Left colon (tissue), 2 donors: ENCODE results near the gene BRWD1. TPM values are rescaled to one million over a fixed set of nuclear protein-coding genes. Genes with fewer than 3 reads are reported as not detected.
A peak's percentile ranks its signal among the peaks of the same experiment; 100 is the strongest.
"Not testable (repeated sequence)": the region's sequence is repeated elsewhere in the genome, so short reads cannot be mapped to it uniquely, and the experiment has no call there.

Experiments
- ATAC-seq: fragments of 200-7000 bp; cut with Tn5 transposase; one replicate; pipeline ENCODE4 v1.9.1; 2020; ENCODE audit warnings: mild to moderate bottlenecking, moderate library complexity
- DNase-seq, 2 donors: peaks; one replicate each; pipeline ENCODE4 v3.0.0-alpha.2; 2020
- intact Hi-C, 2 donors: fragments of 100-400 bp; cut with DNase I in 1 of 2; cut with micrococcal nuclease in 1 of 2; formaldehyde crosslinking; loops; one replicate each; pipeline versions ENCODE4 v1.11.2 to v1.14.0; 2022; cut with DNase I, micrococcal nuclease
- total RNA-seq, 2 donors: library from RNA; stranded (reverse); fragmentation: NEBNext Ultra II Directional; extraction: Animal tissue kit (Norgen Biotek cat#: 25700); gene quantifications; one replicate each; pipeline ENCODE4 v1.2.1, GENCODE V29; 2021
- donor health status: DM: no; HTN: no; CAD: no.
- donor health status: DM: yes; HTN: yes; CAD: no.

Gene BRWD1
- total RNA-seq, 2 donors from 2014 or later = 45.8 to 51.5 TPM

DNA sequence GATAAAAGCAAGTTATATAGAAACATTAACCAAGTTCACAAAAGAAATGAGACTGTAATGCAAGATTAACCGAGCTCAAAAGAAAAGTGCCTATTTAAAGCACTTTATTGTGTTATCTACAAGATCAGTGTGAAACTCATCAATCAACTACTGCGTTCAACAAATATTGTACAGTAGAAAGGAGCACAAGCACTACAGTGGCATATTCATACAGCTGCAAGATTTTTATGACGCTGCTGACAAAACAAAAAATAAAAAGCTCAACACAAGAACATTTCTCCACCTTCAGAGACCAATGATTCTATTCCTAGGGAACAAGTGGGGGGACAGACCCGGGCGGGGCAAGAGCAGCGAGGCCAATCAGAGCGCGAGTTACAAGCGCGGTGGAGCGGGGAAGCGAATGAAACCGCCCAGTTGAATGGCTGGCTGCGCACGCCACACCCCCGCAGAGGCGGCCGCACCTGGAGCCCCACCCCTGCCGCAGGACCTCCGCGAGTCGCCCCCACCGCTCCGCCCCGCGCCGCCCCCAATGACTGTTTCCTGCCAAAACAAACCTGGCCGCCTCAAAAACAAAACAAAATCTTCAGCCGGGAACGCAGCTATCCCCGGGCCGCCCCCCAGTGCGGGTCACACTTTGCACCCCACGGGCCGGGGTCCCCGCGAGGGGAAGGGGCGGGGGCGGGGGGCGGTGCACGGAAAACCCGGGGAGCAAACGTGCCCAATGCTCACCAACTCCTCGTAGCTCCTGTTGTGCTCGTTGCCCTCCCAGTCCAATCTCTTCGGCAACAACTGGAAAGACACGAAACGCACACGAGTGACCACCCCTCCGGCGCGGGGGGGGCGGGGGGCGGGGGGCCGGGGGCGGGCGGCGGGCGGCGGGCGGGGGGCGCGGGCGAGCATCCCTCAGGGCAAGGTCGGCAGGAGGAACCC, 1.1 kb downstream of the BRWD1 start:
- DNase-seq (peak; percentile 93 to 96), ATAC-seq (peak; percentile 77)
- intact Hi-C loops = no loop called here

DNA sequence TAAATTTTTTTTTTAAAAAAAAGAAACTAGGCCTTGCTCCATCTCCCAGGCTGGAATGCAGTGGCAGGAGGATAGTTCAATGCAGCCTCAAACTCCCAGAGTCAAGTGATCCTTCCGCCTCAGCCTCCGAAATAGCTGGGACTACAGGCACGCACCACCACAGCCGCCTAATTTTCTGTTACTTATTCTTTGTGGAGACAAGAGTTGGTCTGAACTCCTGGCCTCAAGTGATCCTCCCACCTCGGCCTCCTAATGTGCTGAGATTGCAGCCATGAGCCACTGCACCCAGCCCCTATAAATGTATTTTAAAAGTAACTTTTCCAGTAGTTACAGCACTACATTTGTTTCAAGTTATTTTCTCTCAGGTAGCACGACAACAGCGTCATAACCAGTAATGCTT, 2.3 kb downstream of the BRWD1 start:
- ATAC-seq = no peak

DNA sequence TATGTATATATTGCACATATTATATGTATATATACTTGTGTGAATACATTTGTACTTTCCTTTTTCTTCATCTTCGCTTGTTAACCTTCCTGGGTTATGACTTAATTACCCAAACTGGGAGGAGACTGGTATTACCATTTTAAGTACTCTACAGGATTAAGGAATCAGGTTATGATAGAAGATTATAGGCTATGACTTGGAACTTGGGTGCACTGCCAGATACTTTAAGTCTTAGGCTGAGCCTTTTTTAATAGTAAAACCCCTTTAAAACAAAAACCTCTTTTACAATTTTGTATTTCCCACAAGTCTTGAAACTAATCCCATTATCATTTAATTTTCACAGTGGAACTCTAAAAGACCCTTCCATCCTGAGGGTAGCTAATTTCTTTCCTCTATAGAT, 6.0 kb downstream of the BRWD1 start:
- intact Hi-C loops = no loop called here
- ATAC-seq (peak; percentile 45), DNase-seq (no peak)

More for the DNA sequence above, 2.3 kb downstream of the BRWD1 start:
- DNase-seq = no peak
- intact Hi-C loops = no loop called here

DNA sequence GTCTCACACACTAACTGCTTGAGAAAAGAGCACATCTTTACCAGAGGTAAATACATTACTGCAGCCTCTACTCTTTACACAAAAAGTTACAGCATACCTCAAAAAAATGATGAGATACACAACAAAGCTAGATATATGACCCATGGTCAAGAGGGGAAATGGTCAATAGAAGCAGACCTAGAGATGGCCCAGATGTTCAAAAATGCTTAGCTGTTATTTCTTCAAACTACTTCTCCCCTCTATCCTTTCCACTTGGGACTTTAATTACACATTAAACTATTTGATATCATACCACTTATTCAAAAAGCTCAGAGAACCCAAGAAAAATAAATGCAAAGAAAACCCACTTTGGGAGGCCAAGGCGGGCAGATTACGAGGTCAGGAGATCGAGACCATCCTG, 12.8 kb downstream of the BRWD1 start:
- no peak for DNase-seq
- no peak for ATAC-seq
- intact Hi-C loops = no loop called here

DNA sequence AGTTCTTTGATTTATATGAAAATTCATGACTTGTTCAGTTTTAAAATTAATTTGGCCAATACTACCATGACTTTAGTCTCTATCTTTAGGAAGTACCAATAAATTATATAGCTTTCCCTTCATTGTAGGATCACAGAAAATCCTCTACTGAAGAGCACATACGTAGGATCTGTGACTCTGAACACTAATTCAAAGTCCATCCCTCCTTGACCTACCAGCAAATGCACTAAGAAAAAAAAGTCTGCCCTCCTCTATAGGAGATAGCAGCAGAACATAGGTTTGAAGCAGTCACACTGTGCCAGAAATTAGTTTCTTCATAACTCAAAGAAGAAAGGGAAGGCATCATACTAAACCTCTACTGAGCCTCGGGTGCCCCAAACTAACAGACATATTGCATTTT, 16.5 kb downstream of the BRWD1 start:
- no peak for DNase-seq
- ATAC-seq = peak; percentile 30
- intact Hi-C loops = no loop called here

DNA sequence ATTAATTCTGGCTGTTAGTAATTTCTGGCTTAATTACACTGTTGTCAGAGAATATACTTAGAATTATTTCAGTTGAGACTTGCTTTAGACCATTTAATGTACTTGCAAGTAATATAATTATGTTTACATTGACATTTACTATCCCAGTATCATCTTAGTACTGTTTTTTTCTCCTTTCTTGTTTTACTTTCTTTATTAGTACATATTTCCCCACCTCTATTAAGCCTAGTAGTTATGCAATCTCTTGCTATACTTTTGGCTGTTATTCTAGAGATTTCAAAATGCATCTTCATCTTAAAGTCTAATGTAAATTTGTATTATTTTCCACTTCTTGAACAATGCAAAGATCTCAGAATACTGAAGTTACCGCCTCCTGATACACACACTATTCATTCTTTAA, 24.4 kb downstream of the BRWD1 start:
- intact Hi-C loops = no loop called here
- DNase-seq = no peak
- no peak for ATAC-seq

DNA sequence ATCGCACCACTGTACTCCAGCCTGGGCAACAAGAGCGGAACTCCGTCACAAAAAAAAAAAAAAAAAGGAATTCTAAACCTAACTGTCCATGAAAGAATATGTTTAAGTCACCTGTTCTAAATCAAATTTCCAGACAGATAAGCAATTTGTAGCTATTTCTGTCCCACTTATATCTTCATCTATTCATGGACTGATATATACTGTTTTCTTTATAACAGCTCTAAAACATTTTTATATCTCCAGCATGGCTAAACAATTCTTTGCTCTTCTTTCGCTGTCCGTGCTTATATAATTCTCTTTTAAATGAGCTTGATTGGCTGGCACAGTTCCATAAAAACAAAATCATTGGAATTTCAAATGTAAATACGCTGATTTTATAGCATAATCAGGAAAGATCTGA, 30.5 kb downstream of the BRWD1 start:
- ATAC-seq (no peak), DNase-seq (no peak)
- intact Hi-C loops = no loop called here

DNA sequence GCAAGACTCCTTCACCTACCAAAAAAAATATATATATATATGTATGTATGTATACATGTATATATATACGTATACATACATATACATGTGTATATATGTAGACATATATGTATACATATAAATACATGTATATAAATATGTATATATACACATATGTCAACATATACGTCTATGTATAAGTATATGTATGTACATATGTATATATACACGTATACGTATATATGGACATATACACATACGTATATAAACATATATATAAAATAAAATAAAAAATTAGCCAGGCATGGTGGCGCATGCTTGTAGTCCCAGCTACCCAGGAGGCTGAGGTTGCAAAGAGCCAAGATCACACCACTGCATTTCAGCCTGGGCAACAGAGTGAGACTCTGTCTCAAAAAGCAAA, 31.6 kb downstream of the BRWD1 start:
- intact Hi-C loops = no loop called here
- ATAC-seq = no peak
- DNase-seq = no peak

DNA sequence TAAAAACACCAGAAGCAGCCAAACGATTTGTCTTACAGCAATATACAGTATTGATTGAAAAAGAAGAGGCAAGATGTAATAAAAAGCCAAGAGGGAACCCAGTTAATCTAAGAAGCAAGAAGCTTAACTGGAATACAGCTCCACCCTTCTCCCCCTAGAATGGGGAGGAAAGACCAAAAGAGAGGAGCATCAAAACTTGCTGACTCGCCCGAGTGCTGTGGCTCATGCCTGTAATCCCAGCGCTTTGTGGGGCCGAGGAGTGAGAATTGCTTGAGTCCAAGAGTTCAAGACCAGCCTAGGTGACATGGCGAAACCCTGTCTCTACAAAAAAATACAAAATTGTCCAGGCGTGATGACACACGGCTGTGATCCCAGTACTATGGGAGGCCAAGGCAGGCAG, 32.2 kb downstream of the BRWD1 start:
- intact Hi-C loops = no loop called here
- no peak for ATAC-seq

DNA sequence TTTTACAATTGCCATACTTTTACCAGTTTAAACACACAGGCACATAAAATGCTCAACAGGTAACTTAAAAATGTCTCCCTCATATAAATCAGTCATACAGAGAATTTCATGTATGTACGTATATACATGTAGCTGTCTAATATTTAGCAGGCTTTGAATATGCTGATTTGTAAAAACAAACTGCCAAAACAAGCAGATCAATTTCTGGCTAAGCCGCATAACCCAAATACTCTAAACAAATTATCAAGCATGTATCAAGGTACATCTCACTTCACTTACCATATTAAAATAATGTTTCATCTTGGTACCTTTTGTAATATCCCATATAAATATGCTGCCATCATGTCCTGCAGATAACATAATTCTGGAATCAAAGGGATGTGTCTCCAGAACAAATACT, 43.8 kb downstream of the BRWD1 start:
- intact Hi-C loops = loop anchor here in 1 of 2 donors (10.0 kb wide), 1 partner anchor 55 kb away; no protein-coding TSS in a partner anchor
- ATAC-seq (no peak), DNase-seq (no peak)

More for the DNA sequence above, 32.2 kb downstream of the BRWD1 start:
- DNase-seq = no peak

DNA sequence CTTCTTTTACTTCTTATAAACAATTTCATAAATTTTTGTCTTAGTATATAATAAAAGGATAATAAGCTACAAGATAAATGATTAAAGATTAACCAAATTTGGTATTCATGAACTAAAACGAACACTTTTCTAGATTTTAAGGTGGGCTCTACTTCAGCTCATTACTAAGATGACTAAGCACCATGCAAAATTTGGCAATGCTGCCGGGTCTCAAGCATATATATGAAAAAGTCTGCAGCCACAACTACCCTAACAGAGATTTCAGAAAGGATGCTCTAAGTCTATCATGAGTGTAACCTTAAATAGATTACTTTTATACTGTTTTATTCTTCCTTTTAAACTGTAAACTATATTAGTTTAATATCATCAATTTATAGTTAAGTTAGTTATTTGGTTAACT, 47.8 kb downstream of the BRWD1 start:
- ATAC-seq (no peak), DNase-seq (no peak)
- intact Hi-C loops = loop anchor here in 1 of 2 donors (10.0 kb wide), 1 partner anchor 51 kb away; no protein-coding TSS in a partner anchor

DNA sequence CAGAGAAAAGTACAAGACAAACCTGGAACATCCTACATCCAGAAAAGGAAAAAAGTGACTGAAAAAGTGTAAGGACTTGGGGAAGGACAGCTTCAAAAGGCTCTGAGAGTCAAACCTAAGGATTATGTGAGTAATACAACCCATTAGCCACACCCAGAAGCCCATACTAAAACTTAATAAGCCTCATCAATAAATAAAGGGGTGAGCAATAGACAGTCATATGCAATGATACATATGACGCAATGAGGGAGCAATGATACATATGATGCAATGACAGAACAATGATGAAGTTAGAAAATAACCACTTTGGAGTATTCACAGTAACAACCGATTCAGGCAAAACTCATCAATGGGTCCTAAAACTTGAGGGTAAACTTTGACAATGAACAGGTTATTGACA, 50.1 kb downstream of the BRWD1 start:
- DNase-seq (no peak), ATAC-seq (no peak)
- intact Hi-C loops = loop anchor here in 1 of 2 donors (10.0 kb wide), 1 partner anchor 49 kb away; no protein-coding TSS in a partner anchor

DNA sequence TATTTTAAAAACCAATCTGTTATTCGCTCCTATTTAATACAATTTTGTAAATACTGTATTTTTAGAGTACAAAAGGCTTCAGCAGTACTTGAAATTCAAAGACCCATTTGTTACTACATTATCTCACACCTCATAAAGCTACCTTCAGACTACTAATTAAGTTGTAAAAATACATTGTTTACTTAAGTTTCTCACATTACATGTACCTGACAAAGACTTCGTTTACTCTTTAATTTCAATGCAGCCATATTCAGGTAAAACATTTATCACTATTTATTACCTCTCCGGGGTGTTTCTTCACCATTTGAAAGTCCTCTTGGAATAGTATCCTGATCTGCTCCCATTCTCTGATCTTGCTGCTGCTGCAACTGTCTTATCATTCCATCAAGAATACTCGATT, 55.2 kb downstream of the BRWD1 start:
- intact Hi-C loops = no loop called here
- no peak for DNase-seq
- peak; percentile 90 for ATAC-seq

DNA sequence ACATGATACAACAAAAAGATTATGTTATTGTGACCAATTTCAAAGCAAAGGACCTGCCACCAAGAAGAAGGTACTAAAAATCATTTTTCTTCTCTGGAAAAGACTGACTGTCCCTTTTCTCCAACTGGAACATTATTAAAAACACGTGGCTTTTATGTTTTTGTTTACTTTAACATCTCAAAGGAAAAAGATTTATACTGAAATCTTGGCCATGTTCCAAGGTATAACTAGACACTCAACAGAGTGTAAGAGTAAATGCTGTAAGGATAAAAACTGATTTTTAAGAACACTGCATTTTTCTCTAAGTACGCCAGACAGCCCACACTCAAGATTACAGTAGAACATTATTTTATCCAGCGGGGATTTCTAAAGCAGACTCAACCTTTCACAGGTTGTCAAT, 62.1 kb downstream of the BRWD1 start:
- DNase-seq (no peak), ATAC-seq (peak; percentile 42)
- intact Hi-C loops = no loop called here

DNA sequence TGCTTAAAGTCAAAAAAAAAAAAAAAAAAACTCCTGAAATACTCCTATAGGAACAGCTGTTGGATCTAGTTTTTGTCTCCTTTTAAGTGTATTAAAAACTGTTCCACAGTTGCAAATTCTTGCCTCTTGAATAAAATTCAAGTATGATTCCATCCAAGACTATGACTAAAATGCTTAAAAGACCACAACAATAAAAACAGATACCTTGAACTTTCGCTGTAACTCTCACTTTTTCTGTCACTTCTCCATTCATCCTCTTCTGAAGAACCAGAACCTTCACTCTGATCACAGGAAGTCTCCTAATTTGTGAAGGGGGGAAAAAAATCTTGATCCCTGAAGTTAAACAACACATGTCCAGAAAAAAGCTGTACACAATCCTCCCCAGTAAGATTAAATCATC, 75.2 kb downstream of the BRWD1 start:
- DNase-seq = no peak
- no peak for ATAC-seq
- intact Hi-C loops = no loop called here

DNA sequence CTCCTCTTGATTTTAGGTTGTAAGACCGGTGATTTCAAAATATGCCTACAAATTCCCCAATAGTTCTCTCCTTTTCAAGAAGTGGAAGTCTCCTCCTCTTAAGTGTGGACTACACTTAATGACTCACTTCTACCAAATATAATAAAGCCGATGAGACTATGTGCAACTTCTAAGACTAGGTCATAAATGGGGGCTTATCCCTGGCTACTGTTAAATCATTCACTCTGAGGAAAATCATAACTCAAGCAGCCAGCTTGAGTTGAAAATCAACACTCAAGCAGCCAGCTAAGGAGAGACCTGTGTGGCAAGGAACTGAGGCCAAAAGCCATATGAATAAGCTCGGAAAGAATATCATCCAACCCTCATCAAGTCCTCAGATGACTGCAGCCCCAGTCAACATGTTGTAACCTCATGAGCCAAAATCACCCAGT, 80.6 kb downstream of the BRWD1 start:
- ATAC-seq = no peak
- intact Hi-C loops = no loop called here
- no peak for DNase-seq

DNA sequence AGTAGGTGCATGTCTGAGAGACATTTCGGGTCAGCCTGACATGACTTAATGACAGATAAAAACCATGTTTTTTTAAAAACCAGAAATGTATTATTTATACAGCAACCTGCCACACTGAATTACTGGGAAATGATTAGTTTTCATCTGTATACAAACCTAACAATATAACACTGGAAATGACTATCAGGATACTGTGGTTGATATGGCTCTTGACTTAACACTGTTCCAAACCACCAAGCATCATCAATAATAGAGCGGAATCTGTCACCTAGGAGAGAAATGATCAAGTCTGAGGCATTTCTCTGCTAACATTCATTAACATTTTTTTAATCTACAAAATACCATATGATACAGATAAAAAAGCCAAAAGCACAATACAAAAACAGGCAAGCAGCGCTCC, 88.5 kb downstream of the BRWD1 start:
- DNase-seq (no peak), ATAC-seq (no peak)
- intact Hi-C loops = no loop called here

DNA sequence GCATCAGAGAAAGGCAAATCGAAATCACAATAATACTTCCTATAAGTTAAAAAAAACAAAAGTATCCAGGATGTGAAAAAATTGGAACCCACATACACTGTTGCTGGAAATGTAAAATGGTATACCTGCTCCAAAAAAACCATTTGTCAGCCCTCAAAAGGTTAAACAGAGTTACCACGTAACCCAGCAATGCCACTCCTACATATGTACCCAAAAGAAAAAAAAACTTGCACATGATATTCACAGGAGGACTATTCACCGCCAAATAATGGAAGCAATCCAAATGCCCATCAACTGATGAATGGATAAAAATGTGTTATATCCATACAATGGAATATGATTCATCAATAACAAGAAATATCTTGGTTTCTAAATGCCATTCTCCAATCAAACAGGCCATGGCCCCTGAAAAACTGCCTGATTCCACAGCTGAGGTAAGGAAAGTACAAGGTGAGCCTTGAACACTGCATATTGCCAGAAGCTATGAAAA, 91.4 kb downstream of the BRWD1 start:
- ATAC-seq (no peak), DNase-seq (no peak)
- intact Hi-C loops = no loop called here

DNA sequence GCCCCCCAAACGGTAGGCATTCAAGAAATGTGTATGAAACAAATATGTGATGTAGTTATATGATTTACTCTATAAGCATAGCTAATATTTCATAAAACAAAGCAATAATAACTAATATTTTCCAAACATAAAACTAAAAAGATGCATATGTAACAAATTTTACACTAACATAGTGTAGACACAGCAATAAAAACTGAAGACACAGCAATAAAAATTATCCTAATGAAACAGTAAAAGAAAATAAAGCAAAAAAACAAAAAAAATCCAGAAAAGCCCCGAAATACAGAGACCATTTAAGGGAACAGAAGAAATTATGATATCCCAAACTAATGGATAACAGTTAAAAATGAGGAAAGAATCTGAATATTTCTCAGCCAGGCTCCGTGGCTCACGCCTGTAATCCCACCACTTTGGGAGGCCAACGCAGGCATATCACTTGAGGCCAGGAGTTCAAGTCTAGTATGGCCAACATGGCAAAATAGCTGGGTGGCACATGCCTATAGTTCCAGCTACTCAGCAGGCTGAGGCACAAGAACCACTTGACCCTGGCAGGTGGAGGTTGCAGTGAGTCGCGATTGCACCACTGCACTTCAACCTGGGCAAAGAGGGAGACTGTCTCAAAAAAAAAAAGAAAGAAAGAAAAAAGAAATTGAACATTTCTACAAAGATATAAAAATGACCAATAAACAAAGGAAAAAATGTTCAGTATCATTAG, 92.0 kb downstream of the BRWD1 start:
- intact Hi-C loops = no loop called here
- ATAC-seq = no peak

DNA sequence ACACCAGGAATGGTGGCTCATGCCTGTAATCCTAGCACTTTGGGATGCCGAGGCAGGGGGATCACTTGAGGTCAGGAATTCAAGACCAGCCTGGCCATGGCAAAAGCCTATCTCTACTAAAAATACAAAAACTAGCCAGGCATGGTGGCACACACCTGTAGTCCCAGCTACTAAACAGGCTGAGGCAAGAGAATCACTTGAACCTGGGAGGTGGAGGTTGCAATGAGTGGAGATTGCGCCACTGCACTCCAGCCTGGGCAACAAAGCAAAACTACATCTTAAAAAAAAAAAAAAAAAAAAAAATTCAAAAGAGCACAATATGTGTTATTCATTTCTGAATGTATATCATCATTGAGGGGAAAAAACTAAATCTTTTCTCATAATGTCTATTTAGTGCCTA, 92.6 kb downstream of the BRWD1 start:
- DNase-seq, intact Hi-C loops, ATAC-seq: not testable (repeated sequence)

More for the DNA sequence above, 92.0 kb downstream of the BRWD1 start:
- no peak for DNase-seq
